SJSA1 (cell line): ENCODE data around the gene DGAT2. TPM values are rescaled to one million over a fixed set of nuclear protein-coding genes. Genes with fewer than 3 reads are reported as not detected.

Experiments used
- DNase-seq, 2 experiments: peaks; one replicate each; pipeline ENCODE4 v3.0.0-alpha.2; 2015 to 2020; ENCODE audit warnings: low spot score in 2 of 2, low read depth in 1 of 2
- H3K27ac ChIP-seq: fragments of 250-450 bp; sonication (Bioruptor Pico); 2 replicates; pipeline ENCODE4 v1.5.1; 2020; ENCODE audit warnings: mild to moderate bottlenecking, moderate library complexity
- H3K27me3 ChIP-seq: fragments of 250-450 bp; sonication (Bioruptor Pico); replicated peaks from 2 replicates; pipeline ENCODE4 v1.5.1; 2020; ENCODE audit warnings: mild to moderate bottlenecking, moderate library complexity
- H3K36me3 ChIP-seq: fragments of 250-450 bp; sonication (Bioruptor Pico); 2 replicates; pipeline ENCODE4 v1.5.1; 2020; ENCODE audit warnings: mild to moderate bottlenecking
- H3K4me1 ChIP-seq: fragments of 250-450 bp; sonication (Bioruptor Pico); replicated peaks from 2 replicates; pipeline ENCODE4 v1.6.1; 2021; ENCODE audit warnings: mild to moderate bottlenecking
- H3K4me3 ChIP-seq: fragments of 250-450 bp; sonication (Bioruptor Pico); 2 replicates; pipeline ENCODE4 v1.5.1; 2020; ENCODE audit warnings: mild to moderate bottlenecking
- H3K9me3 ChIP-seq: fragments of 250-450 bp; sonication (Bioruptor Pico); replicated peaks from 2 replicates; pipeline ENCODE4 v1.5.1; 2020; ENCODE audit warnings: mild to moderate bottlenecking
- total RNA-seq: library from RNA; depleted of rRNA; stranded (reverse); fragments of >200 nt; shearing (Covaris generic); gene quantifications from 2 replicates; pipeline ENCODE4 v1.2.3, GENCODE V29; 2014

DGAT2 gene
- total RNA-seq, 1 experiment from 2014 or later, result not detected

DNA sequence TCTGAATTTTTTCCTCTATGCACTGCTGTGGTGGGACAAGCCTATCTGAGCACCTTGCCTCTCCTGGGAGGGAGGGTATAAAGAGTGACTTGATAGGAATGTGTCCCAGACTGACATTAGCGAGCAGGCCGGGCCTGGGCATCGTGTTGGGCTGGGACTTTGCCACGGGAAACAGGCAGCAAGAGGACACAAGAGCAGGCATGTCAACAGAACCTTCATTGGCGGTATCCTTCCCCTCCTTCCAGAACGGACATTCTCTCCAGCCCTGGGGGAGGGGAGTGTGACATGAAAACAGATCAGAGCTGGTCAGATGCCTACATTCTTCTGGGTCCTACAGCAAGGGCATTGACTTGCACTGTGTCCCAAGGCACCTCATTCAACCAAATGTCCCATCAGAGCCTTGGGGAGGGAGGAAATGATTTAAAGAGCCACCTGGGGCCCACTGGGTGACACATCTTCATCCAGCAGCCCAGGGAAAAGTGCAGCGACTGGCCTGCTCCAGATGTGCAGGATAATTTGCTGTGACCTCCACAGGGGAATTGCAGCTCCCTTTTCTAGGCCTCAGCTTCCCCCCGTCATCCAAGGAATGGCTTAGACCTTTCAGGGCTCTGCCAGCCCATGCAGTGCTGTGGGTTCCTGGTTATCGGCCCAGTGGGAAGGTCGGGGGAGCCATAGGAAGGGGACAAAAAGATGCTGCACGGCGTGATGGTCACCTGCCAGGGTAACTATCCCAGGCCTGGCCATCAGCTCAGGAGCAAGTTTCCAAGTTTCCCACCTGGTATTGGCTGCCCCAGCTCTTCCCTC lies 24.6 kb downstream of the DGAT2 start:
- Histone ChIP-seq H3K36me3 (no peaks in the 10 kb centered on the region), H3K4me3 (no peak overlapping the region), H3K27me3 (no peaks in the 10 kb centered on the region), H3K27ac (no peak overlapping the region), H3K4me1 (no peaks in the 10 kb centered on the region), H3K9me3 (no peaks in the 10 kb centered on the region)
- DNase-seq, result no peak

DNA sequence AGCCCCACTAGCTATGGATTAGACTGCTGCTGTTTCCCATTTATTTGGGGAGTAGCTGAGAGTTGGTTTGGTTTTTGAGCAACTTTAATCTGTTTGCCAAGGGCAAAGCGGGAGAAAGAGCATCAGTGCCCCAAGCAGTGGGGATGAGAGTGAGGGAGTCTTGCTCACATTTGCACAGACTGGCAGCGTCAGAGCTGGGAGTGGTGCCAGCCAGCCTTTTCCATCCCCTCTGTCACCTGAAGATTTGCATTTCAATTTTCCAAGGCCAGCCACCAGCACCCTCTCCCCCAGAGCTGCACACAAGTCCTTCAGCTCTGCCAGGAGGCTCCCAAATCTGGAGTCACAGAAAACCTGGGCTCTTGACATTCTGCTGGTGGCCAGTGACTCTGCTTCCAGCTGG lies 25.4 kb downstream of the DGAT2 start:
- Histone ChIP-seq H3K27ac (no peak overlapping the region), H3K27me3 (no peaks in the 10 kb centered on the region), H3K4me3 (no peak overlapping the region), H3K9me3 (no peaks in the 10 kb centered on the region), H3K4me1 (no peaks in the 10 kb centered on the region), H3K36me3 (no peaks in the 10 kb centered on the region)
- DNase-seq, result no peak

- Histone ChIP-seq H3K36me3 (no peaks in the 10 kb centered on the region), H3K9me3 (no peaks in the 10 kb centered on the region), H3K4me3 (no peak overlapping the region), H3K4me1 (no peaks in the 10 kb centered on the region), H3K27me3 (no peaks in the 10 kb centered on the region), H3K27ac (no peak overlapping the region)
- no peak for DNase-seq
Measured at GRCh38 chr11:75795276-75796090, 26.9 kb downstream of the DGAT2 start.

DNA sequence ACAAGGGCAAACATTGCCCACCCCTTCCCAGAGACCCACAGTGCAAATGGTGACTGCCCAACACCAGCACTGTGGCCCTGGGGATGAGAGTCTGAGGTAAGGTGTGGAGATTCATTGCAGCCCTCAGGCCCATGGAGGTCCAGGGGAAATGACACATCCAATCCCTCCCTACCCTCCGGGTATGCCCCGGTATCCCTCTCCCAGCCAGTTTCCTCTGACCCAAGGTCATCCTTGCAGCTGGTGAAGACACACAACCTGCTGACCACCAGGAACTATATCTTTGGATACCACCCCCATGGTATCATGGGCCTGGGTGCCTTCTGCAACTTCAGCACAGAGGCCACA lies 27.5 kb downstream of the DGAT2 start:
- DNase-seq, result no peak
- Histone ChIP-seq H3K4me3 (no peak overlapping the region), H3K4me1 (no peaks in the 10 kb centered on the region), H3K27ac (no peak overlapping the region), H3K9me3 (no peaks in the 10 kb centered on the region), H3K36me3 (no peaks in the 10 kb centered on the region), H3K27me3 (no peaks in the 10 kb centered on the region)

DNA sequence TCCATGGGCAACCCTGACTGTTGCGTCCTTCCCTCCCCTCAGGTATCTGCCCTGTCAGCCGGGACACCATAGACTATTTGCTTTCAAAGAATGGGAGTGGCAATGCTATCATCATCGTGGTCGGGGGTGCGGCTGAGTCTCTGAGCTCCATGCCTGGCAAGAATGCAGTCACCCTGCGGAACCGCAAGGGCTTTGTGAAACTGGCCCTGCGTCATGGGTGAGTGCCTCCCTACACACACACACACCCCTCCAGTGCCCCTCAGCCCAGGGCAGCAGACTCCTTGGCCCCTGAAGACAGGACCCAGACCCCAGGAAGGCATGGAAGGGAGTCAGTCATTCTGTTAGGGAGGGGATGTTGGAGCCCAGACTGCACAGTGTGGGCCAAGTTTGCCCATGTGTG lies 28.5 kb downstream of the DGAT2 start:
- no peaks in the 10 kb centered on the region for H3K9me3 ChIP-seq
- no peak overlapping the region for H3K4me3 ChIP-seq
- no peaks in the 10 kb centered on the region for H3K4me1 ChIP-seq
- no peaks in the 10 kb centered on the region for H3K36me3 ChIP-seq
- H3K27ac ChIP-seq, result no peak overlapping the region
- DNase-seq, result no peak
- no peaks in the 10 kb centered on the region for H3K27me3 ChIP-seq

GRCh38 chr11:75797792-75798191 lies 29.2 kb downstream of the DGAT2 start:
- H3K36me3 ChIP-seq, result no peaks in the 10 kb centered on the region
- no peak overlapping the region for H3K4me3 ChIP-seq
- H3K9me3 ChIP-seq, result no peaks in the 10 kb centered on the region
- no peak for DNase-seq
- no peak overlapping the region for H3K27ac ChIP-seq
- H3K4me1 ChIP-seq, result no peaks in the 10 kb centered on the region
- no peaks in the 10 kb centered on the region for H3K27me3 ChIP-seq

DNA sequence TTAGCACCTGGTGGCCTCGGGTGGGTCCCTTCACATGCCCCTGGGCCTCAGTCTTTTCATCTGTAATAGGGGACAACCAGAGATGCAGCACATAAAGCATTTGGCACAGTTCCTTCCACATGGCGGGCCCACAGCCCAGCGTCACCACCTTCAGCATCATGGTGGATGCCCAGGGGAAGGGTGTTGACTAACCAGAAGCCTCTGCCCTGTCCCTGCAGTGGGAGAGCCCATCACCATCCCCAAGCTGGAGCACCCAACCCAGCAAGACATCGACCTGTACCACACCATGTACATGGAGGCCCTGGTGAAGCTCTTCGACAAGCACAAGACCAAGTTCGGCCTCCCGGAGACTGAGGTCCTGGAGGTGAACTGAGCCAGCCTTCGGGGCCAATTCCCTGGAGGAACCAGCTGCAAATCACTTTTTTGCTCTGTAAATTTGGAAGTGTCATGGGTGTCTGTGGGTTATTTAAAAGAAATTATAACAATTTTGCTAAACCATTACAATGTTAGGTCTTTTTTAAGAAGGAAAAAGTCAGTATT lies 31.6 kb downstream of the DGAT2 start:
- H3K9me3 ChIP-seq, result no peaks in the 10 kb centered on the region
- no peaks in the 10 kb centered on the region for H3K27me3 ChIP-seq
- no peaks in the 10 kb centered on the region for H3K4me1 ChIP-seq
- no peak for DNase-seq
- no peak overlapping the region for H3K27ac ChIP-seq
- H3K4me3 ChIP-seq, result no peak overlapping the region
- no peaks in the 10 kb centered on the region for H3K36me3 ChIP-seq

GRCh38 chr11:75800728-75801361 lies 32.3 kb downstream of the DGAT2 start:
- no peak for DNase-seq
- Histone ChIP-seq H3K27me3 (no peaks in the 10 kb centered on the region), H3K4me3 (no peak overlapping the region), H3K4me1 (no peaks in the 10 kb centered on the region), H3K36me3 (no peaks in the 10 kb centered on the region), H3K9me3 (no peaks in the 10 kb centered on the region), H3K27ac (no peak overlapping the region)

DNA sequence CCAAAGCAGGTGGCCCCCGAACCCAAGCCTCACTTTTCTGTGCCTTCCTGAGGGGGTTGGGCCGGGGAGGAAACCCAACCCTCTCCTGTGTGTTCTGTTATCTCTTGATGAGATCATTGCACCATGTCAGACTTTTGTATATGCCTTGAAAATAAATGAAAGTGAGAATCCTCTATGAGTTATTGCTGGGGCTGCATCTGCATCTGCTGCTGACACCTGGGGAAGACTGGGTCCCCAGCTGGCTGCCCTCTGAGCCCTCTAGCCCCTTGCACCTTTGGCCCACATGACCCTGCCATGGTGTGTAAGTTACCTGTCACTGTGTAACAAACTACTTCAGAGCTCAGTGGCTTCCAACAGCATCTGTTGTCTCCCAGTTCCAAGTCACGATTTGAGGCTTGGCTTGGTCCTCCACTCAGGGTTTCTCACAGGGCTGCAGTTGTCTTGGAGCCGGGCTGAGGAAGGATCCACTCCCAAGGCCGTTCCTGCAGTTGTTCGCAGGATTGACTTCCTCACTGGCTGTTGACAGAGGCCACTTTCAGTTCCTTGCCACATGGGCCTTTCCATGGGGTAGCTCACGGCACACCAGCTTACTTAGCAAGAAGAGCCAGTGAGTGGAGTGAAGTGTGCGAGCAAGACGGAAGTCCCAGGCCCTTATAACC lies 32.9 kb downstream of the DGAT2 start:
- Histone ChIP-seq H3K27ac (no peak overlapping the region), H3K9me3 (no peaks in the 10 kb centered on the region), H3K4me1 (no peaks in the 10 kb centered on the region), H3K27me3 (no peaks in the 10 kb centered on the region), H3K36me3 (no peaks in the 10 kb centered on the region), H3K4me3 (no peak overlapping the region)
- DNase-seq, result no peak

GRCh38 chr11:75802021-75802912 lies 33.7 kb downstream of the DGAT2 start:
- H3K9me3 ChIP-seq, result no peaks in the 10 kb centered on the region
- H3K4me1 ChIP-seq, result no peaks in the 10 kb centered on the region
- H3K27me3 ChIP-seq, result no peaks in the 10 kb centered on the region

DNA sequence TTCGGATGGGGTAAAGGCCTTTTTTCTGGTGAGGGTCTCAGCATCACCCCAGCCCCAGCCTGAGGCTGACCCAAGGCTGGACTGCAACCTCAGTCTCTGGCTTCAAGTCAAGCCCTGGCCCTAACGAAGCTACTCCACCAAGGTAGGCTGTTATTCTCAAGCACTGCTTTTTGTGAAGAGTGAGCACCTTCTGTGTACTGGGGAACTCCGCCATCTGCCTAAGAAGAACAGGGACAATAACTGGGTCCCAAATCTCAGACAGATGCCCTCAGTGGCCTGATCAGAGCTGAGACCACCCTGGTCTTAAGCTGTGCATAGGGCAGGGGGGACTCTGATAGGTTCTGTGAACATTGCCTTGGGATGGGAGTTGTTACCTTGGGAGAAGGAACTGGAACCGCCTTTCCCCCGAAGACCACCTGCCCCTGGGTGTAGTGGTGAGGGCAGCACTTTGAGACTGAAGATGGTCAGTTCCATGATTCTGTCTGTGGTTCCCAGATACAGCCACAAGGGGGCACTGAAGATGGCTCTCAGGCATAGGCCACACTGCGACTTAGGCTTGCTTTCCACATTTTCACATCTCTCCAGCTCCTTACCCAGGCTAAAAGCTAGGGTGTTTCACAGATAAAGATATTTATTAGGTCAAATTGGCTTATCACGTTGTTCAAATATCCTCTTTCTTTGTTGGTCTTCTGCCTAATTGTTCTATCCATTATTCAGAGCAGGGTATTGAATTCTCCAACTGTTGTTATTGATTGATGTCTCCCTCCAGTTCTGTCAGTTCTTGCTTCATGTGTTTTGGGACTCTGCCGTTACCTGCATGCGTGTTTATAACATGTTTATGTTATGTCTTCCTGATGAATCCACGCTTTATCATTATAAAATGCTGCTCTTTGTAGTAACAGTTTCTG lies 34.6 kb downstream of the DGAT2 start:
- H3K27me3 ChIP-seq, result no peaks in the 10 kb centered on the region
- no peaks in the 10 kb centered on the region for H3K4me1 ChIP-seq
- DNase-seq, result peak in 1 of 2 experiments; percentile 44
- no peak overlapping the region for H3K27ac ChIP-seq
- H3K4me3 ChIP-seq, result no peak overlapping the region
- H3K36me3 ChIP-seq, result no peaks in the 10 kb centered on the region
- no peaks in the 10 kb centered on the region for H3K9me3 ChIP-seq

More at GRCh38 chr11:75802021-75802912, 33.7 kb downstream of the DGAT2 start:
- no peaks in the 10 kb centered on the region for H3K36me3 ChIP-seq
- no peak overlapping the region for H3K4me3 ChIP-seq
- no peak for DNase-seq
- H3K27ac ChIP-seq, result no peak overlapping the region

GRCh38 chr11:75809111-75809510 lies 40.5 kb downstream of the DGAT2 start:
- Histone ChIP-seq H3K36me3 (no peaks in the 10 kb centered on the region), H3K27ac (no peak overlapping the region), H3K4me3 (no peak overlapping the region), H3K27me3 (no peaks in the 10 kb centered on the region), H3K9me3 (no peaks in the 10 kb centered on the region), H3K4me1 (peaks cover 4% of the 10 kb centered on the region)
- no peak for DNase-seq
